ENCODE measurements around the gene GTF2IRD1. TPM values are rescaled to one million over a fixed set of nuclear protein-coding genes. Genes with fewer than 3 reads are reported as not detected.

GTF2IRD1 gene
- total and polyA plus RNA-seq, 2 of the 4 experiments (the other 2 are of a cell fraction): 4.1 to 21.9 TPM

DNA sequence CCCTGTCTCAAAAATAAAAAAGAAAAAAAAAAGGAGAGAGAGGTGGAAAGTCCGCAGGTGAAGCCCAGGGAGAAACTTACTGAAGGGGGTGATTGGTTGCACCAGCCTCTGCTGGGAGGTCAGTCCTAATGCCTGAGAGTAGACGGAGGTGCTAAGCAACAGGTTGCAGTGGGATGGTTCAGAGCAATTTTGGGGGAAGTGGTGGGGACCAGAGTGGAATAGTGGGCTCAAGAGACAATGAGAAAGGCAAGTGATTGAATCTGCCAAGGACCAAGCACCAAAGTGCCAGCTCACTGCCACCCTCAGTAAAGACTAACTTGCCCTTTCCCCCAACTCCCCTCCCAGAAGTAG lies 113.6 kb downstream of the GTF2IRD1 start:
- Histone ChIP-seq H3K4me2 (ENCODE audit: low read depth, low read length) (no peak overlapping the region), H3K27me3 (ENCODE audit: control insufficient read depth, insufficient read depth, low read length) (no peaks in the 10 kb centered on the region), H3K14ac (replicated peaks; ENCODE audit: low read depth, low read length) (no peak overlapping the region), H3K36me3 (ENCODE audit: control insufficient read depth, insufficient read depth, low read length) (peaks cover 22% of the 10 kb centered on the region), H3K4ac (ENCODE audit: low read depth, low read length) (no peak overlapping the region), H4K20me1 (ENCODE audit: insufficient read depth, low read length) (no peaks in the 10 kb centered on the region), H2AK5ac (ENCODE audit: low read depth, low read length) (no peak overlapping the region), H3K4me1 (ENCODE audit: control insufficient read depth, insufficient read depth, low read length) (no peaks in the 10 kb centered on the region), H3K56ac (ENCODE audit: extremely low read depth, insufficient read depth, low read length) (no peak overlapping the region), H4K5ac (ENCODE audit: low read depth, low read length) (no peak overlapping the region), H2AFZ (replicated peaks; ENCODE audit: low read length, poor library complexity) (no peak overlapping the region), H3K9me1 (ENCODE audit: insufficient read depth, low read length) (no peaks in the 10 kb centered on the region), H4K91ac (ENCODE audit: insufficient read depth, low read depth, low read length) (no peak overlapping the region), H3K4me3 (ENCODE audit: insufficient read depth, low read depth, low read length) (no peak overlapping the region), H2BK15ac (ENCODE audit: low read depth, low read length) (no peak overlapping the region), H2BK5ac (ENCODE audit: low read depth, low read length, poor library complexity, severe bottlenecking) (no peak overlapping the region), H2BK20ac (ENCODE audit: low read depth, low read length) (no peak overlapping the region), H3K23ac (ENCODE audit: low read depth, low read length) (no peak overlapping the region), H4K8ac (ENCODE audit: low read depth in 2 of 2, low read length in 2 of 2) (no peak overlapping the region), H3K18ac (ENCODE audit: low read depth, low read length) (no peak overlapping the region), H3K27ac (ENCODE audit: insufficient read depth, low read length) (no peak overlapping the region), H2BK120ac (ENCODE audit: low read depth, low read length) (no peak overlapping the region), H2AK9ac (replicated peaks; ENCODE audit: low read depth, low read length, poor library complexity) (no peak overlapping the region), H3K79me1 (ENCODE audit: low read depth in 1 of 2, low read length in 2 of 2) (no peaks in the 10 kb centered on the region; a peak in 1 of 4 replicates), H3K9ac (ENCODE audit: low read depth, low read length) (no peak overlapping the region), H3K9me3 (ENCODE audit: control insufficient read depth, insufficient read depth, low read length) (no peaks in the 10 kb centered on the region)
- in situ Hi-C loops (cut with MboI; ENCODE audit: low sequenced_read_pairs) (loop anchor here (25.0 kb wide), 1 partner anchor 355 kb away; the partner anchor contains the start of gene LAT2), intact Hi-C loops (cut with micrococcal nuclease) (loop anchor here (2.0 kb wide), 2 partner anchors 118 to 150 kb away; no protein-coding TSS in a partner anchor), dilution Hi-C loops (cut with HindIII; ENCODE audit: low sequenced_read_pairs, unreplicated experiment) (no loop called here)
- no peak for ATAC-seq (ENCODE audit: low read depth)
- CTCF ChIA-PET: interaction anchor here (0.6 to 1.5 kb wide), 4 partner anchors 134 to 164 kb away, joined by 3 to 5 read pairs (median 4); no protein-coding TSS in a partner anchor
- POLR2A ChIA-PET (ENCODE audit: unreplicated experiment): no interaction called here
- no peak for DNase-seq
- 100% methylated on average over 2 of the region's 2 CpGs; no CpG with 5 or more reads in 1 of the 2 experiments for WGBS, 2 experiments (ENCODE audit: extremely low coverage in 2 of 2, insufficient read length in 1 of 2)
- TF ChIP-seq BHLHE40 (IDR thresholded peaks at IDR 0.05; ENCODE audit: low read depth, low read length) (no peak), FOS (IDR thresholded peaks at IDR 0.05; ENCODE audit: low read depth, low read length) (no peak), POLR2A (IDR thresholded peaks at IDR 0.05; ENCODE audit: low read depth, low read length) (no peak), RAD21 (IDR thresholded peaks at IDR 0.05; ENCODE audit: low read length) (no peak), CEBPB (IDR thresholded peaks at IDR 0.05; ENCODE audit: low read depth, low read length) (no peak), SMC3 (IDR thresholded peaks at IDR 0.05; ENCODE audit: low read depth, low read length) (no peak), RFX5 (IDR thresholded peaks at IDR 0.05; ENCODE audit: low read depth, low read length) (no peak), MAFK (IDR thresholded peaks at IDR 0.05; ENCODE audit: low read depth, low read length) (no peak), MXI1 (IDR thresholded peaks at IDR 0.05; ENCODE audit: borderline replicate concordance, low read depth, low read length) (no peak)
- TF ChIP-seq, protein P1, sequence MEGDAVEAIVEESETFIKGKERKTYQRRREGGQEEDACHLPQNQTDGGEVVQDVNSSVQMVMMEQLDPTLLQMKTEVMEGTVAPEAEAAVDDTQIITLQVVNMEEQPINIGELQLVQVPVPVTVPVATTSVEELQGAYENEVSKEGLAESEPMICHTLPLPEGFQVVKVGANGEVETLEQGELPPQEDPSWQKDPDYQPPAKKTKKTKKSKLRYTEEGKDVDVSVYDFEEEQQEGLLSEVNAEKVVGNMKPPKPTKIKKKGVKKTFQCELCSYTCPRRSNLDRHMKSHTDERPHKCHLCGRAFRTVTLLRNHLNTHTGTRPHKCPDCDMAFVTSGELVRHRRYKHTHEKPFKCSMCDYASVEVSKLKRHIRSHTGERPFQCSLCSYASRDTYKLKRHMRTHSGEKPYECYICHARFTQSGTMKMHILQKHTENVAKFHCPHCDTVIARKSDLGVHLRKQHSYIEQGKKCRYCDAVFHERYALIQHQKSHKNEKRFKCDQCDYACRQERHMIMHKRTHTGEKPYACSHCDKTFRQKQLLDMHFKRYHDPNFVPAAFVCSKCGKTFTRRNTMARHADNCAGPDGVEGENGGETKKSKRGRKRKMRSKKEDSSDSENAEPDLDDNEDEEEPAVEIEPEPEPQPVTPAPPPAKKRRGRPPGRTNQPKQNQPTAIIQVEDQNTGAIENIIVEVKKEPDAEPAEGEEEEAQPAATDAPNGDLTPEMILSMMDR (conservative IDR thresholded peaks at IDR 0.05; ENCODE audit: low read depth, low read length): no peak
- no TSS peak for BruUV-seq (replicated peaks)

All from IMR-90 (cell line).